Activated CD4-positive, CD25-positive, alpha-beta regulatory T cell treated with anti-CD3 and anti-CD28 coated beads, Interleukin-2, amount 50 U/mL, for 16 hours (primary cell): ENCODE measurements around the gene TAS2R50.

Experiments
- DNase-seq: peaks from one replicate; pipeline ENCODE4 v3.0.0-alpha.2; 2020; ENCODE audit warnings: low read depth, low spot score

TAS2R50 gene

GRCh38 chr12:10952645-10953044 lies 34.1 kb downstream of the TAS2R50 start:
- DNase-seq: no peak

GRCh38 chr12:10943167-10943566 lies 43.5 kb downstream of the TAS2R50 start:
- DNase-seq: no peak

GRCh38 chr12:10941916-10942607 lies 44.6 kb downstream of the TAS2R50 start:
- DNase-seq: no peak

- no peak for DNase-seq
These were observed 45.3 kb downstream of the TAS2R50 start for GRCh38 chr12:10941369-10941768.

GRCh38 chr12:10940389-10940788 lies 46.3 kb downstream of the TAS2R50 start:
- DNase-seq: no peak

GRCh38 chr12:10939163-10939562 lies 47.5 kb downstream of the TAS2R50 start, which contains the start of gene TAS2R14:
Gene TAS2R14, minus strand, starts transcription at chr12:10939263. Its CDS starts 56 bp downstream, at chr12:10939207.
- DNase-seq: no peak

GRCh38 chr12:10936506-10936905 lies 50.2 kb downstream of the TAS2R50 start:
- DNase-seq: no peak
